Esophagus muscularis mucosa (tissue), 3 donors: ENCODE results near the gene TMEM225B.

Experiments used
- POLR2AphosphoS5 ChIP-seq, 2 donors: sonication (generic); formaldehyde crosslinking; IDR thresholded peaks; one replicate each; pipeline ENCODE4 v1.6.1; 2017; ENCODE audit warnings: antibody characterized with exemption in 2 of 2
- TF ChIP-seq, protein P1 (sequence below), 3 experiments: fragments of 200-600 bp in 2 of 3; fragments of 450-650 bp in 1 of 3; sonication (generic) in 2 of 3; IDR thresholded peaks; one replicate each; pipeline ENCODE4 v1.5.1; 2017 to 2019; ENCODE audit warnings: antibody characterized with exemption in 3 of 3, mild to moderate bottlenecking in 2 of 3, moderate library complexity in 1 of 3

DNA sequence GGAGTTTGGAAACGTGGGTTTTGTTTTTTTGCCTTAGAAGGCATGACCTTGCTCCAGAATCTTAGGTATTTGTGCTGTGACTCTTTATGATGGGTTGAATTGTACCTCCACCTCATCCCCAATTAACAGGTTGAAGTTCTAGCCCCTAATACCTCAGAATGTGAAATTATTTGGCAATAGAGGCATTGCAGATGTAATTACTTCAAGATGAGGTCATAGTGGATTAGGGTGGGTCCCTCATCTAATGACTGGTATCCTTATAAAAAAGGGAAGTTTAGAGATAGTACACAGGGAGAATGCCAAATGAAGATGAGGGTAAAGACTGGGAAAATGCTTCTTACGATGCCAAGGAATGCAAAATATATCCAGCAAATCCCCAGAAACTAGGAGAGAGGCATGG lies 43.1 kb upstream of the TMEM225B start:
- no peak for TF ChIP-seq POLR2AphosphoS5 (IDR thresholded peaks at IDR 0.05)
- TF ChIP-seq, protein P1, sequence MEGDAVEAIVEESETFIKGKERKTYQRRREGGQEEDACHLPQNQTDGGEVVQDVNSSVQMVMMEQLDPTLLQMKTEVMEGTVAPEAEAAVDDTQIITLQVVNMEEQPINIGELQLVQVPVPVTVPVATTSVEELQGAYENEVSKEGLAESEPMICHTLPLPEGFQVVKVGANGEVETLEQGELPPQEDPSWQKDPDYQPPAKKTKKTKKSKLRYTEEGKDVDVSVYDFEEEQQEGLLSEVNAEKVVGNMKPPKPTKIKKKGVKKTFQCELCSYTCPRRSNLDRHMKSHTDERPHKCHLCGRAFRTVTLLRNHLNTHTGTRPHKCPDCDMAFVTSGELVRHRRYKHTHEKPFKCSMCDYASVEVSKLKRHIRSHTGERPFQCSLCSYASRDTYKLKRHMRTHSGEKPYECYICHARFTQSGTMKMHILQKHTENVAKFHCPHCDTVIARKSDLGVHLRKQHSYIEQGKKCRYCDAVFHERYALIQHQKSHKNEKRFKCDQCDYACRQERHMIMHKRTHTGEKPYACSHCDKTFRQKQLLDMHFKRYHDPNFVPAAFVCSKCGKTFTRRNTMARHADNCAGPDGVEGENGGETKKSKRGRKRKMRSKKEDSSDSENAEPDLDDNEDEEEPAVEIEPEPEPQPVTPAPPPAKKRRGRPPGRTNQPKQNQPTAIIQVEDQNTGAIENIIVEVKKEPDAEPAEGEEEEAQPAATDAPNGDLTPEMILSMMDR (IDR thresholded peaks at IDR 0.05): no peak
